ENCODE results near the gene TUBA4B. TPM values are rescaled to one million over a fixed set of nuclear protein-coding genes. Genes with fewer than 3 reads are reported as not detected.

Gene TUBA4B
- total RNA-seq, 2 donors from 2014 or later = not detected

DNA sequence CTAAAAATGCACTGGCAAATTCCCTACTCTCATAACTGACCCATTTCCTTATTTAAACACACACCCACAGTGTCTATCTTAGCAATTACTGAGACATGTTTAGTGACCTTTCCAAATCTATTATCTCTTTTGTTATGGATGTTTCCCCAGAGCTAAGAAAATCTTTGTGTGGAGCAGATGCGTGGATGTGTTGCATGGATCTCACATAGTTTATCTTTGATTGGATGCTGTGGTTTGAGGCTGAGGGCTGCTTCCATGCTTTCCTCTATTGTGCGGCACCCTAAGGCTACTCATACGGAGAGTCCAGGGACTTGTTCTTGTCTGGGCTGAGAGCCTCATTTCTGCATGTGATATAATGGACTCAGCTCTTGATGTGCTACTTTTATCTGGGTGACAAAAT, 18.7 kb upstream of the TUBA4B start:
- intact Hi-C loops (cut with DNase I) = no loop called here
- ATAC-seq = no peak
- Histone ChIP-seq H3K27me3 (no peaks in the 10 kb centered on the region), H3K4me3 (no peak overlapping the region), H3K4me1 (peaks cover 14% of the 10 kb centered on the region), H3K9me3 (no peaks in the 10 kb centered on the region), H3K36me3 (replicated peaks in 1 of 2; ENCODE audit: insufficient read depth in 1 of 2, low read depth in 2 of 2) (peaks cover 30 to 36% of the 10 kb centered on the region in 2 donors), H3K27ac (no peak overlapping the region)
- WGBS, 2 donors = 92 to 97% methylated on average over 3 of the region's 3 CpGs
- no peak for DNase-seq
- no peak for TF ChIP-seq CTCF (IDR thresholded peaks at IDR 0.05)

DNA sequence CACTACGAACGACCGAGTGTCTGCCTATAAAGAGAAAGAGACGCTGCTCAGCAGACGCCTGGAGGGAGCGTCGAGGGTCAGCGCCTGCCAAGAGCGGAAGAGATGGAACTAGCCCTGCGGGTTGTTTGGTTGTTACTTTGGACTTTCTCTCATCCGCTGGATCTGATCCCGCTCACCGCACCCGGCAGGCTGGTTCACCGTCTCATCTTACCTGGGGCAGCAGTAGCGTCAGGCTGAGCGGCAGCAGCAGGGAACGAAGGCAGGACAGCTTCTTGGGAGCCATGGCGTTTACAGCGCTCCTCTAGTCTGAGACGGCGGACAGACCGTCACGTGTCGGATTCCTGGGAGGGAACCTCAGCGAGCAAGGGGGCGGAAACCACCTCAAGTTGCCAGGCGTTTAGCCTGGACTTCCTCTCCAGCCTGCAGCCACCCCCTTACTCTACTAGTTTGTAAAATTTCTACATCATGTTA, 9.7 kb upstream of the TUBA4B start:
- intact Hi-C loops (cut with DNase I) = no loop called here
- no peak overlapping the region for H3K27ac ChIP-seq
- DNase-seq (peak in 1 of 4 donors; percentile 35), ATAC-seq (no peak)
- H3K27me3 ChIP-seq = no peaks in the 10 kb centered on the region
- 50 to 61% methylated on average over 24 to 28 of the region's 28 CpGs for WGBS, 2 donors
- peaks cover 36% of the 10 kb centered on the region for H3K4me1 ChIP-seq
- no peak for TF ChIP-seq POLR2A (IDR thresholded peaks at IDR 0.05)
- TF ChIP-seq CTCF (IDR thresholded peaks at IDR 0.05) = no peak
- H3K4me3 ChIP-seq = no peak overlapping the region
- no peaks in the 10 kb centered on the region for H3K9me3 ChIP-seq
- H3K36me3 ChIP-seq (replicated peaks in 1 of 2; ENCODE audit: insufficient read depth in 1 of 2, low read depth in 2 of 2) = no peaks in the 10 kb centered on the region

GRCh38 chr2:219244789-219245147, 8.3 kb upstream of the TUBA4B start:
- peak overlapping the region in 3 of 4 donors; percentile 80 to 96 (median 93) for H3K27ac ChIP-seq
- DNase-seq = no peak
- WGBS, 2 donors = 8 to 16% methylated on average over 6 of the region's 6 CpGs
- no peaks in the 10 kb centered on the region for H3K36me3 ChIP-seq (replicated peaks in 1 of 2; ENCODE audit: insufficient read depth in 1 of 2, low read depth in 2 of 2)
- peaks cover 50% of the 10 kb centered on the region for H3K4me1 ChIP-seq
- H3K4me3 ChIP-seq = peak overlapping the region; percentile 62 to 78
- TF ChIP-seq POLR2A (IDR thresholded peaks at IDR 0.05) (no peak), CTCF (IDR thresholded peaks at IDR 0.05) (no peak)
- no peaks in the 10 kb centered on the region for H3K9me3 ChIP-seq
- intact Hi-C loops (cut with DNase I) = no loop called here
- ATAC-seq = no peak
- no peaks in the 10 kb centered on the region for H3K27me3 ChIP-seq

DNA sequence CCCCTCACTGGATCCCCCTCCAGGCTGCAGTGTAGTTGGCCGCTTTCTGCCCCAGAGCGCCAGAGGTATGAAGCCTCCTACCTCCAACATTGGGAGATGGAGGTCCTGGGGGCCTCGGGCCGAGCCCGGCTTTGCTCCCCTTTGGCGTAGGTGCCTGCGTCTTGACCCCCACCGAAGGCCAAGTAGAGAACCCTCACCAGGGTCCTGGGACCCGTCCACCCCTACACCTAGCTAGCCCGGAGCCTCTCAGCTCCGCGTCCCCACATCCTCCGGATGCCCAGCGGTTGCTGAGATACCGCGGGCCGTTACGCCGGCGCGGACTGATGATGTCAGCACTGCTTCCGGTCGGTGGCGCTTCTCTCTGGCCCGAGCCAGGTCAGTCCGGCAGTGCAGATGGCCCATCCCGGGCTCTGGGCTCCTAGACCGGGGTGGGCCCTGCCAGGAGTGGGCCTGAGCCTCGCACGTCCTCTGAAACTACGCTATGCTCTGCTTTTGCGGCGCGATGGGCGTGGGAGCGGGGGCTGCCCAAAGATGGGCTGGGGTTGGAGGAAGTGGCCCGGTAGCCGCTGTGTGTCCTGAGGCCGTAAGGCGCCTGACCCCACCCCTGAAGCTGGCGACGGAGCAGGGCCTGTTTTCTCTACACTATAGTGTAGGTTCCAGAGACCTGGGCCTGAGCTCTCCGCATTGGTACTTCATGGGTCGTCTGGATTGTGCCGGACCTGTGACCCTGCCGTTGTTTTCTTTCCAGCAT, 7.7 kb upstream of the TUBA4B start, which contains the start of the genes GLB1L and STK16:
Gene GLB1L, minus strand, starts transcription at position 297 of the 751 bp plus-strand sequence. CDS start 1,871 bp downstream, outside the sequence.
Gene STK16, plus strand, starts transcription at position 332 of the 751 bp plus-strand sequence. CDS start 521 bp downstream, outside the sequence.
- Histone ChIP-seq H3K4me3 (peak within 1 kb of the TSS; percentile 62 to 78), H3K27ac (peak within 1 kb of the TSS; percentile 76 to 96 (median 86)), H3K4me1 (peaks cover 56% of the 10 kb centered on the region), H3K27me3 (no peaks in the 10 kb centered on the region), H3K36me3 (replicated peaks in 1 of 2; ENCODE audit: insufficient read depth in 1 of 2, low read depth in 2 of 2) (no peaks in the 10 kb centered on the region), H3K9me3 (no peaks in the 10 kb centered on the region)
- 0% methylated on average over 10 to 44 of the region's 46 CpGs for WGBS, 2 donors
- peak; percentile 94 to 95 (median 95) for DNase-seq
- peak; percentile 82 for ATAC-seq
- TF ChIP-seq CTCF (IDR thresholded peaks at IDR 0.05) (no peak), POLR2A (IDR thresholded peaks at IDR 0.05) (peak; percentile 54 to 91 (median 88))
- intact Hi-C loops (cut with DNase I) = no loop called here

Data from body of pancreas (tissue), 4 donors.